CMK (cell line): ENCODE measurements around the gene TMCC1.
"Not testable (repeated sequence)": the region's sequence is repeated elsewhere in the genome, so short reads cannot be mapped to it uniquely, and the experiment has no call there.

Source experiments
- DNase-seq: peaks from one replicate; pipeline ENCODE4 v3.0.0-alpha.2; 2010; ENCODE audit warnings: low read depth

TMCC1 gene

DNA sequence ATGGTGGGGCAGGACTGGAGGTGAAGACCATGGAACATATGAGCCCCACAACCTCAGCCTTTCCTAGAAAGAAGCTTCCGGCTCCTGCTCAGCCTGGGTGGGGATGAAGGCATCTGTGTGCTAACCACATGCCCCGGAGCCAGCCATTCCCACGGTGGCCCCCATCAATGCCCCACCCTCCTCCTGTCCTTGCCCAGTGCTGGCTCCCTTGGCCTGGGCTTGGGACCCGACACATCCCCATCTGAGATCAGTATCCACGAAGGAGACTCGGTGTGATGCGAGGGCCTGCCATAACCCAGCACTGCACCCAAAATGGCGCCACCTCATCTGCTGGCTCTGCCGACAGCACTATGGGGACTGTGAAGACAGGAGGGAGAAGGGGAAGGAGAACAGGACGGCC, 270.6 kb downstream of the TMCC1 start:
- no peak for DNase-seq

DNA sequence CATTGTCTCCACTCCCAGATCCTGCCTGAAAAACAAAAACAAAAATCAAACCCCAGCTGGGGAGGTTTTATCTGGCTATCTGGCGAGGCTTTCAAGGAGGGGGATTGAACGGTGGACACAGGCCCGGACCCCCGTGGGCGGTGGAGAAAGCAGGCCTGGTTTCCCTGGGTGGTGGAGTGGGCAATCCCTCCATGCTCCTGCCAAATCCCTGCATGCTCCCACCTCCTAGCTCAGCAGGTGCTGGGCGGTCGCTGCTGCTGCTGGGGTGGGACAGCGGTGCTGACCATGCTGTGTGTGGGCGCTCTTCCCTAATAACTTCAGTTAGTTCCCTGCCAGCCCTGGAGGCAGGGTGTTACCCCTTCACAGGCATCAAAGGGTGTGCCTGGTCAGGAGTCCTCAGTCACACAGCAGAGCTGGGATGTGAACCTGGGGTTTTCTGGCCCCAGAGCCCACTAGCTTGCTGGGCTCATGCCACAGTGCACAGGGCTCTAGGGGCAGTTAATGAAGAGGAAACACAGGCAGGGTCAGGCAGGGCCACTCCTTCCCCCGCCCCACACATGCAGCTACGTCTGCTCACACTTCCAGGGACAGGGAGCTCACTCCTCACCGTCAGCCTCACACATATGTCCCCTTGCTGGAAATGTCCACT, 271.2 kb downstream of the TMCC1 start:
- DNase-seq: no peak

DNA sequence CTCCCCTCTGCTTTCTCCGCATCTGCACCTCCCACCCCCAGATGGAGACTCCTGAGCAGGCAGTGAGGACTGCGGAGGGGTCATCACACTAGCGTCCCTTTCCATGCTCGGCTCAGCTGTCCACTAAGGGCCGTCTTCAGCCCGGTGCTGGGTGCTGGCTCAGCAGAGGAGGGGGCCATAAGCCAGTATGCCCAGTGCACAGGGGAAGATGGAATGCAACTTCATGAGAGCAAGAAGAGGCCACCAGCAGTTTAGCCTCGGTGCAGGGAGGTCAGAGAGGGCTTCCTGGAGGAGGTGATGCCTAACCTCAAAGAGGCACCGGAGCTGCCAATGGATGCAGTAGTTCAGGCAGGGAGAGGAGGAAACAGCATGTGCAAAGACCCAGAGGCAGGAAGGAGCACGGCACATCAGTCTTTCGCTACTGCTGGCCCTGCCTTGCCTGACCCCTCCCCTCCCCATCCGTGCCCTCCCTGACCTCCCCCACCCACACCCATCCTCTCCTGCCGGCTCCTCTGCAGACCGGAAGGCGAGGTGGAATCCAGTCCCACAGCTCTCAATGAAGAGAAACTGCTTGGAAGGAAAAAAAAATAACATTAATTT, 271.8 kb downstream of the TMCC1 start:
- no peak for DNase-seq

DNA sequence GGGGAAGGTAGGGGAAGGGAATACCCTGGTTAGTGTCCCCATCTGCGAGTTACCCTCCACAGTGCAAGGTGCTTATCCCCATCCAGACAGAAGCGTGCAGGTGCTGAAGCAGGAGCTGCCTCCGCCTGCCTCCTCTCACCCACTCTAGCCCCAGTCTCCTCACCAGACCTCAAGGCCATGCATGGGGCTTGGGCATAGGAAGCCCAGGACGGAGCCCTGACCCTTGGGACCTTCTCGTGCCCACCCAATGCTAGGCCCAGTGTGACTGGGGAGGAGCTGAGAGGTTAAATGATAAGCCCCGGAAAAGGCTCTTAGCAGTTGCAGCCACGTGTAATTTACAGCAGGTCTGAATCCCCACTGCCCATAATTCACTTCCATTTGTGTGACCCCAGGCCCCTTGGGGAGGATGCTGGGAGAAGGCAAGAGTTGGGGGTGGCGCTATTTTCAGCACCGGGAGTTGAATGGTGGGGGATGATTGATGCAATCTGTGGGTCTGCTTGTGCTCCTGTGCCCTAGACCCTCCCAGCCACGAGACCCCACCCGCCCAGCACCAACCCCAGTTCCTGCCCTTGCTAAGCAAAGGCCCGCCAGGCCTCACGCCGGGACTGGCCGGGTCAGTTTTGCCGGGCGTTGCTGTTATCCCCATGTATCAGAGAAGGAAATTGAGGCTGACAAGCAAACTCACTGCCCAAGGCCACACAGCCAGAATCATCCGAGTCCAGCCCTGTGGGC, 272.5 kb downstream of the TMCC1 start:
- DNase-seq: no peak

DNA sequence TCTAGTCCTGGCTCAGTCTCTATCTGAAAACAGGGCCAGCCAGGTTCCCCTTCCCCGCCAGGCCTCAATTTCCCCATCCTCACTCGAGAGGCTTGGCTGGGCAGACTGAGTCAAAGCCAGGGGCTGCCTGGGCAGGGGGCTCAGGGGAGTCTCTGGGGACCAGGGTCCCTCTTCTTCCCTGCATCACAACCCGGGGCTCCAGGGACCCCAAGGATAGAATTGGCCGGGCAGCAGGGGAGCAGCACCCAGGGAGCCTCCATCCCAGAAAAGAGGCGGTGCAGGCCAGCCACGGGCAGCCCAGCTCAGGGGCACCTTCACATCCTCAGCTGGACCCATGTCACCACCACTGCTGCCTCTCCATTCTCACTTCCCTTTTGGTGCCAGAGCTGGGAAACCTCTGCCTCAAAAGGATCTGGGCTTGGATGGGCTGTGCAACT, 273.8 kb downstream of the TMCC1 start:
- no peak for DNase-seq

DNA sequence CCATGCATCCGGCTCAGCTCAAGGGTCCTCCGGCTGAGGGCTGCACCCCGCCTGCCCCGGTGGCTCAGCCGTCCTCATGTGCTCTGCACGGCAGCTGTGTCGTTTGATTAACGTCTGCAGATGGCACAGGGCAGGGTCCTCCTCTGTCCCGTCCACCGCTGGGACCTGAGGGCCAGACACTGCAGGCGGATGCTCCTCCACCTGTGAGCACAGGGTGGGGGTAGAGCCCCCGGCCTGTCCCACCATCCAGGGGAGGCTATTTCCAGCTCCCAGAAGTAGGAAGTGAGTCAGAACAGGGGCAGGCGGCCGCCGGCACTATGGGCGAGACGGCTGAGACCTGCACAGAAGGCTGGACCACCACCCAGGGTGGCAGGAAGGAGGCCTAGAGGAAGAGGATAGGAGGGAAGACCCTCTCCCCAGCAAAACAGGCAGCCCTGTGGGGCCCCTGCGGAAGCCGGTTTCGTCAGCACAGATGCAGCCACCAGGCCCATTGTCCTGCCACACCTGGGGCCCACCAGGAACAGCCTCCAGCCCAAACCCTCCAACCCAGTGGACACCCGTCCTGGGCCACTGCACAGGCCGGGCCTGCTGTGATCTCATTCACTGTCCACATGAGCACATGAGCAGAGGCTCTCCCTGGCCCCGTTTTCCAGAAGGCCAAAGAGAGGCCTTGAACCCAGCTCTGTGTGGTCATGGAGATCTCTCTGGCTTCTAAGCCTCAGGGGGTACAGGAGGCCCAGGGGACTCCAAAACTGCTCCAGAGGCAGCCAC, 274.4 kb downstream of the TMCC1 start:
- no peak for DNase-seq

DNA sequence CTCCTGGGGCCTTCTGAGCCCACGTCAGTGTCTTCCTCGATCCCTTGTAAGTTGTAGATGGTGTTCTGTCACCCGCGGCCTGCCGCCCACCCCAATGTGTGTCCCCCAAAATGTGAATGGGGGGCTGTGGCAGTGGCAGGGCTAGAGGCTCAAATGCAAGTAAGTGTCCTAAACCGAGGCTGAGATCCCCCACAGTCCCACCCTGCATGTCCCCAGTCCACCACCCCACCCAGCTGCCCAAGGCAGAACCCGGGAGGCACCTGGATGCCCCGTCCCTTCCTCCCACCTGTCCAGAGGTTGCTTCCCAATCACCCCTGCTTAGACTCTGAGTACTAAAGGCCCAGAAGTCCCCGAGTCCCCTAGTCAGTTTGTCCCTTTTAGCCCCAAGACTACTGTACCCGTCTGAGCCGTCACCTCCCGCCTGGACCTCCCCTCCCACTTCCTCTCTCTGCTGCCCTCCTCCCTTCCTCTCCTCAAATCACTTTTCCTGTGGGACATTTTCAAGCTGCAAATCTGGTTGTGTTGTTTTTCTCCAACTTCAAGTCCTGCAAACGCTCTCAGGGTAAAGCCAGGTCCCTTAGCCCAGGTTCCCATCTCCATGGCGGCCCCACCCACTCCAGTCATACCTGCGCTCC, 275.2 kb downstream of the TMCC1 start:
- DNase-seq: no peak

DNA sequence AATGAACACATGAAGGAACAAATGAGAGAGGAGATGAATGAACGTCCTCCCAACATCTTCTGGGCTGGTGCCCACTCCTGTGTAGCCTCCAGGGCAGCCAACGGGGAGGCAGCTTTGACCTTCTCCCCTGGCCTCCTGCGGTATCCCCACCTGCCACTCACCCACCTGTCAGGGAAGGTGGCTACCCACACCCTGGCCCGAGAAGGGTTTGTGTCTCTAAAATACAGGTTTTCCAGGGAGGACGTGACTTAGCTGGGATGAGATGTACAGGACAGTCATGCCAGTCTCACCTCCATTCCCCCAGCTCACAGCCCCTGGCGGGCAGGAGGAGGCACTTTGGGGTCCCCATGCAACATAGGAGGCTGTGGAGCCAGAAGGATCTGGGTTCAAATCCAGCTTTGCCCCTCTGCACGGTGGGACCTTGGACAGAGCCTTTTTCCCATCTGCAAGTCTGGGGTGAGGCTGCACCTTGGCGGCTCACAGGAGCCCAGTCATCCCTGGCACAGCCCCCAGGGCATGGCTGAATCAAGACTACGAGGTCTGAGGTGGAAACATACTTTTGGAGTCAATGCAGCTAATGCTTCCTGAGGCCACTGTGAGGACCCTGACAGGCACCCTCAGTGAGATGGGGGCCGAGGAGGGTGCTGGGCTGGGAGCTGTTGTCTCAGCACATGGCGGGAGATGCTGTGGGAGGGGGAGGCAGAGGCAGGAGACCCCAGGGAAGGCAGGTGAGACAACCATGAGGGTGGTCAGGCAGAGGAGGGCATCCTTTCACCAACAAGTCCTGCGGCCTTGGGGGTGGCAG, 275.9 kb downstream of the TMCC1 start:
- no peak for DNase-seq

DNA sequence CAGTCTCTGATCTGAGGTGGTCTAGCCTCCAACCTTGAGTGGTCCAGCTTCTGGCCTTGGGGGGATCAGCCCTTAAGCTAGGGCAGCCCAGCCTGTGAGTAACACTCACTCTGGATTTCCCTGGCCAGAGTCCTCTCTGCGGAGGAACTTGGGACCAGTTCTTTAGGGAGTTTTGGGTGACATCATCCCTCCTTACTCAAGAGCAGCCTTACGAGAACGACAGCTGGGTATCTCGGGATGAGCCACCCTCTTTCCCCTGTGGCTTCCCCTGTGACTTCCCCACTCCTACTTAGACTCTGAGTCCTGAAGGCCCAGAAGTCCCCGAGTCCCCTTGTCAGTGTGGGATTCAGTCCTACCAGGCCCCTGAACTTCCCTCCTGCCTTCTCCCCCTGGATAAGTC, 276.8 kb downstream of the TMCC1 start:
- no peak for DNase-seq

DNA sequence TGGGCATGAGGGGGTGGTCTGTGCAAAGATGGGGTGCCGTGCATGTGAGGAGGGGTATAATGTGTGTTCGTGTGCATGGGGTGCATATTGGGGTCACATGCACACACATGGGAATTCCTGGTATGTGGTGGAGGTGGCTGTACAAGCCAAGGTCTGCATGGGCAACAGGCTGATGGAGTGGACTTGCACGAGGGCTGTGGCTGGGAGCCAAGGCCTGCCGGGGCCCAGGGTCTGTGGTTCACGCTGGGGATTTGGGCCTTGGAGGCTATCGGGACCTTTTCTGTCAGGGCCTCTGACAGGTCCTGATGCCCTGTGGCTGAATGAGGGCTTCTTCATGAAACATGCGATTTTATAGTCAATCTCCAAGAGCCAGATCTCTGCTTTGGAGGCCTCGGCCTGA, 277.2 kb downstream of the TMCC1 start:
- DNase-seq: no peak

DNA sequence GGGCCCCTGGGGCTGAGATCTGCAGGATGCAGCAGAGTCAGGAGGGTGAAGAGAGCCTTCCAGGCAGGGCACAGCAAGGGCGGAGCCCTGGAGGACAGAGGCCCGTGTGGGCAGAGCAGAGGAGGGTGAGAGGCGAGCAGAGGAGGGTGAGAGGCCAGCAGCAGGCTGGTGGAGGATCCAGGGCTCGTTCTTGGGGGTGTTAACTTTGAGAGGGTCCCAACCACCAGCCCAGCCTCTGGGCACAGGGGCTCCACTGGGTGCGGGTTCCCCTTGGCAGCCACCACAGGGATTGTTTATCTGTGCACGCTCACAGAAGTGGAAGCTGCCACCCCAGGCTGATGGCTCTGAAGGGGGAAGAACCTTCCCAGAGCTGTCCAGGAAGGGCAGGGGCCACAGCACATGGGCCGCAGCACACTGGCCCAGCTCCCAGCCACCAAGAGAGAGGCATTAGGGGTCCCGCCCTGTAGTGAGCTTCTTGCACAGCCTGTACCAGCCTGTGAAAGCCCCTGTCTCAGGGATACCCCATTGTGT, 277.7 kb downstream of the TMCC1 start:
- DNase-seq: no peak

DNA sequence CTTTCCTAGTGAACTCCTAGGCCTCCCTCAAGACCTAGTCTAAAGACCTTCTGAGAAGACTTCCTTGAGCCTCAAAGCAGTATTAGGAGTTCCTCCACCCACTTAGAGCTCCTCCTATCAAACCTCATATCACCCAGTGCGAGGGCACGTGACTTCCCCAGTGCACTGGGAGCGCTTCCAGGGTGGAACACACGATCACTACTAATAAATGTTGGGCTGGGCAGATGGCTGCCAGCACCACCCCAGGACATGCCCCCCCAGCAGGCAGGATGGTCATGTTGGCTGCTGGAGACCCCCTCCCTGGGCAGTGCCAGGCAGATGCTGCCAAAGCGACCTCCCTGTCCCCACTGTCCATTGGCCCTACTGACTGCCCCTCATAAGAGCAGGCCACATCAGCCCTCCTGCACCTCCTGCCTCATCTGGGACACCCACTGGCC, 278.6 kb downstream of the TMCC1 start:
- no peak for DNase-seq

DNA sequence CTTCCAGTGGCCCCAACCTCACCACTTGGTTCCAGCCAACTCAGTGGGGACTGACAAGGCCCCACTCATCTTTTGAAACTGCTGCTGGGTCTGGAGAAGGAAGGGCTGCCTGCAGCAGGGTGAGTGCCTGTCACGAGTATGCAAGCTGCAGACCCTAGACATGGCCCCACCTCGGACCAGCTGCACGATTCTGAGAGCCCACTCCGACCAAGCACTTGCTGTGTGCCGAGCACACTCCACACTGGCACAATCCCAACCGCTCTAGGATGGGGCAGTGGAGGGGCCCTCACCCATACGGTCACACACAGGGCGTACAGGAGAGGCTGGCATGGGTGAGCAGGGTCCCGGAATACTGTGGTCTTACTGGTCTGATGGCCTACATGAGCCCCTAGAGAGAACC, 279.1 kb downstream of the TMCC1 start:
- DNase-seq: no peak

DNA sequence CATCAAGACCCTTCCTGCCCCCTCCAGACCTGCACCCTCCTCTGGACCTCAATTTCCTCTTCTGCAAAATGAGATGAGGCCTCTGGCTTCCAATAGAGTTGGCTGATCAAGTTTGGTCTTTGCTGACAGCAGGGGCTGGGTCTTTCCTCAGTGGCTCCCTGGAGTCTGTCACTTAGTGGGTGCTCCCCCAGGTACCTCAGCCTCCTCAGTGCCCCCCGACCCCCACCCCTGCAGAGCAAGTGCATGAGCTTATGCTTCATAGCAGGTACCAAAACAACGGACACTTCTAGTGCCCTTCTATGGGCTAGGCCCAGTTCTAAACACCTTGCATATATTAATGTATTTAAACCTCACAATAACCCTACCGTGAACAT, 280.2 kb downstream of the TMCC1 start:
- DNase-seq: no peak

DNA sequence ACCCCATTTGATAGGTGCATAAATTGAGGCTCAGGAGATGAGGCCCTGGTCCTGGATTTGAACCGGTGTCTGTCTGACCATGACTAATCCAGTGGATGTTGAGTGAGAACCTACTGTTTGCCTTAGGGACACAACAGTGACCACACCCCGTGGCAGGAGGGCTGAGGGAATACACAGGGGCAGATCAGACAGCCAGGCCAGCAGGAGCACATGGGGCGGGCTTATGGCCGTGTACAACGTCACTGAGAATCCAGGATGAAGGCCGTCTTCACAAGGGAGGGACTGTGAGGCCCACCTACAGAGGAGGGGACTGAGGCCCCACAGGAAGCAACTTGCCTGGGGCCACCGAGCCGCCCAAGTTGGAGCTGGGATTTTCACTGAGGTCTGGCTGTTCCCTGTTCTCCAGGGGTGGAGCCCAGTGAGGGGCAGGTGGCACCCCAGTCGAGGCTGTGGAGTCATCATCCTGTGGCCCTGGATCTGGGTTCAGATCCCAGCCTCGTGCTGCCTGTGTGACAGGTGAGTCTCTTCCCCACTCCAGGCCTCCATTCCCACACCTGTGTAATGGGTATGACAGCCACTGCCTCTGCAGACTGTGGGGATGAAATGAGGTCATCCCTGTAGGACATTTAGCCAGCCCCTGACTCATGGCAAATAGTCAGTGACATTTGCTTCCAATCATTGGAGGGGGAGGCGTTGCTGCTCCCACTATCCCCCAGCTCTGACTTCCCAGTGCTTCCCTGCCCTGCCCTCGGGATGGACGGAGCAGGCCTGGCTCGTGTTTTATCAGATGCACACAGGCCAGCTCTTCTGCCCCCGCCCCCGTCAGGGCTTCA, 280.8 kb downstream of the TMCC1 start:
- no peak for DNase-seq

DNA sequence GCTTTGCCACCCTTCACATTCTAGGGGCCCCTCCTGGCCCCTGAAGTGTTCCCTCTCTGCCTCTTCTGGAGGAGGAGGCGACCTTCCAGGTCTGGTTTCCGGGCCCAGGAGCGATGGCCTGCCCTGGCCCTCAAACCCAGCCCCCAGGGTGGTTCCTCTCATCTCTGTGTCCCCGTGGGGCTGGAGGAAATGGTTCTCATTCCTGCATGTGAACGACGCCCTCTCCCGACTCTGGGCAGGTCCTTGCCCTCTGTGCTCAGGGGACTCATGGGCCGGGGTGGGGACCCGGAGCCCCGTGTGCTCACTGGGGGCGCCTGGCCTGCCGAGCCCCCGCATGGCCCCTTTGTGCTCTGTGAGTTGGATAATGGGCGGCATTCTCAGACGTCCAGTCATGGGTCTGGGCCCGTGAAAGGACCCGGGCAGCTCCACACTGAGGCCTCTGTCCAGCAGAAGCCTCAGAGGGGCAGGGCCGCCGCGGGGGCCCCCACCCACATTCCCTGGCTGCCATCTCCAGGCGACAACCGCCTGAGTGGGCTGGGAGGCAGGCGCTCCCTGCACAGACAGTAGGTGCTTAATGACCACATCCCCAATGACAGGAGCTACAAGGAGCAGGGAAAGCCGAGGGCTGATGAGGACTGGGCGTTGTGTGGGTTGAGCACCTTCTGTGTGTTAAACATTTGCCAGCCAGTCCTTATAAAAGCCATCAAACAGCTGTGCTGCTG, 281.5 kb downstream of the TMCC1 start:
- DNase-seq: no peak

DNA sequence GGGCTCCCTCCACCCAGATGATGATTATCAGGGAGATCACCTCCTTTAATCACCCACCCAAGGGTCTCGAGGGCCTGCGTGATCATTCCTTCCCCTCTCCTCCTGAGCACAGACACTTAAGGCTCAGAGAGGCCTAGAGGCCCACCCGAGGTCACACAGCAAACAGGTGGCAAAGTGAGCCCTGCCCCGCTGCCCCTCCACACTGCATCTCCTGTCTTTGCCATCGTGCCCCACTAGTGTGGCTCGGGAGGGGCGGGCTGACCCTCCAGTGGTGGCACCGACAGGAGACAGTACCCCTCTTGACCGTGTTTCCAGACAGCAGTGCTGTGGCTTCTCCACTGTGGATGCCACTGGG, 282.1 kb downstream of the TMCC1 start:
- DNase-seq: no peak

DNA sequence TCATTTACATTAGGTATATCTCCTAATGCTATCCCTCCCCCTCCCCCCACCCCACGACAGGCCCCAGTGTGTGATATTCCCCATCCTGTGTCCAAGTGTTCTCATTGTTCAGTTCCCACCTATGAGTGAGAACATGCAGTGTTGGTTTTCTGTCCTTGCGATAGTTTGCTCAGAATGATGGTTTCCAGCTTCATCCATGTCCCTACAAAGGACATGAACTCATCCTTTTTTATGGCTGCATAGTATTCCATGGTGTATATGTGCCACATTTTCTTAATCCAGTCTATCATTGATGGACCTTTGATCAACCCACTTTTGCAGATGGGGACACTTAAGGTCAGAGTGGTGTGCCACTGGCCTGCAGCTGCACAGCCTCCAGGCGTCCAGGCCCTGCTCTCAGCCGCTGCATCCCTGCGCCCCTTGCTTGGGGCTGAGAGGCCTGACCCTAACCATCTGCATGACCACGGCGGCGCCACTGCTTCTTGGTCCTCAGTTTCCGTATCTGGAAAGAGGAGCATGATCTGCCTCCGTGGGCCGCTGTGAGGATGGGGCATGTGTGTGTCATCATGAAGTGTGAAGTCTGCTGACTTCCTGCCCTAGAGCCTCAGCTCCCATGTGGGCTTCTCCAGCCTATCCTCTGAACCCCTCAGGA, 282.6 kb downstream of the TMCC1 start:
- DNase-seq: not testable (repeated sequence)

DNA sequence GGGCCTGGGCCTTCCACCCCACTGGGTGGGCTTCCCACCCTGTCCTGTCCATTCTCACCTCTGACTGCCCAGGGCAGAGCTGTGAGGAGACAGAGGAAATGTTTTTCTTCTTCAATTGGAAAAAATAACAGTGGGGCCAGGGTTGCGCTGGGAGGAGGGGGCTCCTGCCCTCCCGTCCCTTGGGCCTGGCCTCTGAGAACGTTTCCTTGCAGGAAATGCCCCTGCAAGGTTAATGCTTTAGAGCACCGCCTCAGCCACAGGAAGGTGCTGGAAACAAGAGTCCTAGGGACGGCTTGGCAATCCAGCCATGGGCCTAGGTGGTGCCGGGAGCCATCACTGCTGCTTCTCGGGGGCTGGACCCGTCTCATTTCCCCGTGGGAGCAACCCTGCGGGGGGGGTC, 283.2 kb downstream of the TMCC1 start:
- no peak for DNase-seq
